ENCODE data around the gene CIAO3. TPM values are rescaled to one million over a fixed set of nuclear protein-coding genes. Genes with fewer than 3 reads are reported as not detected.

CIAO3 gene
- polyA plus RNA-seq, 3 donors from 2014 or later = 4.6 to 25.5 (median 17.5) TPM

DNA sequence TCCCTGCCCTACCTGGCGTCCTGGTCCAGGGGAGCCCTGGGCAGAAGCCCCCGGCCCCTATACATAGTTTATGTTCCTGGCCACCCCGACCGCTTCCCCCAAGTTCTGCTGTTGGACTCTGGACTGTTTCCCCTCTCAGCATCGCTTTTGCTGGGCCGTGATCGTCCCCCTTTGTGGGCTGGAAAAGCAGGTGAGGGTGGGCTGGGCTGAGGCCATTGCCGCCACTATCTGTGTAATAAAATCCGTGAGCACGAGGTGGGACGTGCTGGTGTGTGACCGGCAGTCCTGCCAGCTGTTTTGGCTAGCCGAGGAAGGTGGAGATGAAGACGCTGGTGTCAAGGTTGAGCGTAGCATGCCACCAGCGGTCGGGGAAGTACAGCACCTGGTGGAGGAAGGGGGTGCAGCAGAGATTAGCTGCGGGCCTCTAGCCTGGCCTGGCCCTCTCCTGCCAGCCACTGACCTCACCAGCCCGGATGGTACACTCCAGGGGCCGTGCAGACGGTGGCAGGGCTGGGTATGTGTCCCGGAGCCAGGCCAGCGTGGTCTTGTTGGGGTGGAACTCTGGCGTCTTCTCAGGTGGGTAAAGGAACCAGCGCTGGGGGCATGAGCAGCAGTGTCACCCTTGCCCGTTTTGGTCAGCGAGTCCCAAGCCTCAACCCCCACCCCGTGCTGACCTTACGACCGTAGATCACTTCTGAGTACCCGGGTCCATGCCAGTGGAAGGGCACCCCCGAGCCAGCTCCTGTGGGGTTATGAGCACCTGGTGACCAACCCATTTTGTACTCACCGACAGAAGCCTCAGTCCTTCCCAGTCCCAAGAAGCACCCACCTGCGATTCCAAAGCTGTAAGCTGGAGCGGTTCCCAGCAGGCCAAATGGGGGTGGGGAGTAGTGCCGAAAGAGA, 58.1 kb downstream of the CIAO3 start:
- Mint-ChIP-seq H3K27ac (peak overlapping the region in 5 of 6 donors; percentile 22 to 75 (median 64)), H3K36me3 (peaks cover 0 to 2% (median 0%) of the 10 kb centered on the region in 3 donors), H3K4me1 (peaks cover 11 to 29% of the 10 kb centered on the region in 2 donors), H3K27me3 (ENCODE audit: low read depth in 3 of 3) (peaks cover 4 to 10% (median 5%) of the 10 kb centered on the region in 3 donors), H3K4me3 (peak overlapping the region; percentile 56 to 73 (median 65)), H3K9me3 (no peaks in the 10 kb centered on the region)
- DNase-seq = no peak

DNA sequence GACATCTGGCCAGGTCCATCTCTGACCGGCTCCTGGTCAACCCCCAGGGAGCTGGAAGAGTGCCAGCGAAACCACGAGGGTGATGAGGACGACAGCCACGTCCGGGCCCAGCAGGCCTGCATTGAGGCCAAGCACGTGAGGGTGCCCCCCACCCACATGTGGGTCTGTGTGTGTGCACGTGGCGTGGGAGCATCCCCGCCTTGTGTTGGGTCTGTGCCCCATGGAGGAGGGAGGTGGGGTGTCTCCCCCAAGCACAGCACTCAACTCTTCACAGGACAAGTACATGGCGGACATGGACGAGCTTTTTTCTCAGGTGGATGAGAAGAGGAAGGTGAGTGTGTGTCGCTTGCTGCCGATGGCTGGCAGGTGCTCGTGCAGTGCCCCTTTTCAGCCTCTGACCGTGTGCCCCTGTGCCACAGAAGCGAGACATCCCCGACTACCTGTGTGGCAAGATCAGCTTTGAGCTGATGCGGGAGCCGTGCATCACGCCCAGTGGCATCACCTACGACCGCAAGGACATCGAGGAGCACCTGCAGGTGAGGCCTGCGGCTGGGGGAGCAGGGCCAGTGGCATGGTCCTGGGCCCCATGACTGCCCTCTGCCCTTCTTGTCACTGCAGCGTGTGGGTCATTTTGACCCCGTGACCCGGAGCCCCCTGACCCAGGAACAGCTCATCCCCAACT, 58.9 kb downstream of the CIAO3 start:
- DNase-seq = no peak
- peak overlapping the region in 3 of 6 donors; percentile 36 to 64 (median 57) for H3K27ac Mint-ChIP-seq
- peaks cover 4 to 10% (median 6%) of the 10 kb centered on the region in 3 donors for H3K27me3 Mint-ChIP-seq (ENCODE audit: low read depth in 3 of 3)
- H3K4me3 Mint-ChIP-seq = peak overlapping the region; percentile 56 to 73 (median 69)
- H3K4me1 Mint-ChIP-seq = peaks cover 11 to 26% of the 10 kb centered on the region in 2 donors
- H3K9me3 Mint-ChIP-seq = no peaks in the 10 kb centered on the region
- H3K36me3 Mint-ChIP-seq = peaks cover 0 to 2% (median 0%) of the 10 kb centered on the region in 3 donors

GRCh38 chr16:680967-681745, 59.6 kb downstream of the CIAO3 start:
- DNase-seq = no peak
- Mint-ChIP-seq H3K4me3 (peak overlapping the region; percentile 59 to 73 (median 69)), H3K27me3 (ENCODE audit: low read depth in 3 of 3) (peaks cover 4 to 8% (median 7%) of the 10 kb centered on the region in 3 donors), H3K36me3 (peaks cover 0 to 2% (median 0%) of the 10 kb centered on the region in 3 donors), H3K9me3 (no peaks in the 10 kb centered on the region), H3K27ac (peak overlapping the region in 4 of 6 donors; percentile 28 to 72 (median 46)), H3K4me1 (peaks cover 11 to 26% of the 10 kb centered on the region in 2 donors)

- Mint-ChIP-seq H3K9me3 (no peaks in the 10 kb centered on the region), H3K27me3 (ENCODE audit: low read depth in 3 of 3) (peaks cover 4 to 7% (median 7%) of the 10 kb centered on the region in 3 donors), H3K27ac (peak overlapping the region in 1 of 6 donors; percentile 72), H3K4me3 (peak overlapping the region; percentile 59 to 81 (median 65)), H3K4me1 (peaks cover 11 to 21% of the 10 kb centered on the region in 2 donors), H3K36me3 (peaks cover 0 to 2% (median 0%) of the 10 kb centered on the region in 3 donors)
- no peak for DNase-seq
Observed at GRCh38 chr16:680625-680945, 60.2 kb downstream of the CIAO3 start.

DNA sequence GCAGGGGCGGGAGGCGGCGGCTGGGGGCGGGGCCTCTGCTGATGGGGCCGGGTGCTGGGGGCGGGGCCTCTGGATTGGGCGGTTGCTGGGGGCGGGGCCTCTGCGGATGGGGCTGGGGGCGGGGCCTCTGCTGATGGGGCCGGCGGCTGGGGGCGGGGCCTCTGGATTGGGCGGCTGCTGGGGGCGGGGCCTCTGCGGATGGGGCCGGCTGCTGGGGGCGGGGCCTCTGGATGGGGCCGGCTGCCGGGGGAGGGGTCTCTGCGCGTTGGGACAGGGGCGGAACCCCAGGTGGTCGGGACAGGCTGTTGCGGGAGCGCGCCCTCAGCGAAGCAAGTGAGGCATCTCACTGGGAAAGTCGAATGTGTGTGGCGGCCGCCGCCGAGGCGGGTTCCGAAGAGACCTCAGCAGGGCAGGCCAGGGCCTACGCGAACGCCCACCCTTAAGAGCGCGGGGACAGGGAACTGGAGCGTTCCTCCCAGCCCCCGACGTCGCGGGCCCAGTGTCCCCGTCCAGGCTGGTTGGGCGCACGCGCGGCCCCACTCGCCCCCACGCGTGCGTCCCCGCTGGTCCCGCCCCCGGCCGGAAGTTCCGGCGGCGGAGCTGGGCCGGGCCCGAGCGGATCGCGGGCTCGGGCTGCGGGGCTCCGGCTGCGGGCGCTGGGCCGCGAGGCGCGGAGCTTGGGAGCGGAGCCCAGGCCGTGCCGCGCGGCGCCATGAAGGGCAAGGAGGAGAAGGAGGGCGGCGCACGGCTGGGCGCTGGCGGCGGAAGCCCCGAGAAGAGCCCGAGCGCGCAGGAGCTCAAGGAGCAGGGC, 60.8 kb downstream of the CIAO3 start, which contains the start of gene STUB1:
Gene STUB1 (plus strand): TSS at position 597 of the 811 bp plus-strand sequence. CDS start 116 bp downstream, at position 713.
- H3K4me1 Mint-ChIP-seq = peaks cover 11 to 24% of the 10 kb centered on the region in 2 donors

More for the DNA sequence above, 60.8 kb downstream of the CIAO3 start, which contains the start of gene STUB1:
- Mint-ChIP-seq H3K27ac (peak within 1 kb of the TSS in 4 of 6 donors; percentile 60 to 82 (median 76)), H3K4me3 (peak within 1 kb of the TSS; percentile 69 to 86 (median 81)), H3K36me3 (peaks cover 0 to 2% (median 0%) of the 10 kb centered on the region in 3 donors), H3K27me3 (ENCODE audit: low read depth in 3 of 3) (peaks cover 7 to 11% (median 7%) of the 10 kb centered on the region in 3 donors), H3K9me3 (no peaks in the 10 kb centered on the region)
- peak; percentile 85 to 88 (median 87) for DNase-seq

Other genes starting within 250 kb of the CIAO3 start
- 10 to 100 TPM in 2 of 3 donors, 1 to 10 TPM in 1; 9.2 to 30.7 (median 10.1) TPM for gene CAPN15, start 213.3 kb downstream of the CIAO3 start, polyA plus RNA-seq
- gene PRR35, start 180.6 kb downstream of the CIAO3 start, polyA plus RNA-seq = not detected
- gene NHLRC4, start 174.0 kb downstream of the CIAO3 start, polyA plus RNA-seq = under 1 TPM in 2 of 3 donors, not detected in 1; 0.42 to 0.61 TPM
- gene PIGQ, start 171.0 kb downstream of the CIAO3 start, polyA plus RNA-seq = 10 to 100 TPM; 10.5 to 17.7 (median 12.6) TPM
- 10 to 100 TPM in 1 of 3 donors, 1 to 10 TPM in 2; 4.6 to 17.5 (median 5.8) TPM for gene RAB40C, start 150.9 kb downstream of the CIAO3 start, polyA plus RNA-seq
- under 1 TPM in 2 of 3 donors, not detected in 1; 0.17 to 0.19 TPM for gene WFIKKN1, start 110.0 kb downstream of the CIAO3 start, polyA plus RNA-seq
- gene METTL26, start 104.7 kb downstream of the CIAO3 start, polyA plus RNA-seq = 100 to 1,000 TPM in 1 of 3 donors, 10 to 100 TPM in 2; 89.3 to 128 (median 93.9) TPM
- 10 to 100 TPM; 16.8 to 36.3 (median 22.8) TPM for gene MCRIP2, start 99.2 kb downstream of the CIAO3 start, polyA plus RNA-seq
- 1 to 10 TPM in 2 of 3 donors, not detected in 1; 1.2 to 2.4 TPM for gene WDR90, start 91.6 kb downstream of the CIAO3 start, polyA plus RNA-seq
- 10 to 100 TPM; 36.8 to 53.3 (median 43.0) TPM for gene RHOT2, start 72.9 kb downstream of the CIAO3 start, polyA plus RNA-seq
- not detected for gene RHBDL1, start 65.3 kb downstream of the CIAO3 start, polyA plus RNA-seq
- gene STUB1, start 60.6 kb downstream of the CIAO3 start, polyA plus RNA-seq = 100 to 1,000 TPM; 183 to 225 (median 194) TPM
- 10 to 100 TPM; 38.3 to 63.5 (median 47.4) TPM for gene JMJD8, start 56.7 kb downstream of the CIAO3 start, polyA plus RNA-seq
- gene WDR24, start 50.6 kb downstream of the CIAO3 start, polyA plus RNA-seq = 10 to 100 TPM in 1 of 3 donors, 1 to 10 TPM in 2; 4.9 to 15.1 (median 5.2) TPM
- gene FBXL16, start 35.2 kb downstream of the CIAO3 start, polyA plus RNA-seq = under 1 TPM in 1 of 3 donors, not detected in 2; 0.20 TPM
- gene METRN, start 25.9 kb downstream of the CIAO3 start, polyA plus RNA-seq = 10 to 100 TPM; 29.6 to 61.7 (median 45.4) TPM
- 100 to 1,000 TPM in 1 of 3 donors, 10 to 100 TPM in 2; 71.7 to 110 (median 94.1) TPM for gene ANTKMT, start 19.9 kb downstream of the CIAO3 start, polyA plus RNA-seq
- 1 to 10 TPM in 2 of 3 donors, under 1 TPM in 1; 0.34 to 1.7 (median 1.4) TPM for gene CCDC78, start 14.6 kb downstream of the CIAO3 start, polyA plus RNA-seq
- 10 to 100 TPM in 1 of 3 donors, 1 to 10 TPM in 2; 6.4 to 12.0 (median 9.1) TPM for gene HAGHL, start 13.9 kb downstream of the CIAO3 start, polyA plus RNA-seq
- not detected for gene MSLN, start 19.7 kb upstream of the CIAO3 start, polyA plus RNA-seq
- gene RPUSD1, start 47.4 kb upstream of the CIAO3 start, polyA plus RNA-seq = 10 to 100 TPM; 23.9 to 49.9 (median 27.7) TPM
- gene CHTF18, start 47.6 kb upstream of the CIAO3 start, polyA plus RNA-seq = 1 to 10 TPM in 2 of 3 donors, not detected in 1; 6.3 to 9.2 TPM
- gene GNG13, start 59.7 kb upstream of the CIAO3 start, polyA plus RNA-seq = not detected
- gene LMF1, start 230.0 kb upstream of the CIAO3 start, polyA plus RNA-seq = 10 to 100 TPM; 12.2 to 15.5 (median 12.6) TPM
- gene SOX8, start 240.8 kb upstream of the CIAO3 start, polyA plus RNA-seq = under 1 TPM in 1 of 3 donors, not detected in 2; 0.12 TPM

All from immature natural killer cell (primary cell).